ENCODE data around the gene RGS7. TPM values are rescaled to one million over a fixed set of nuclear protein-coding genes. Genes with fewer than 3 reads are reported as not detected.

Gene RGS7
- total and polyA plus RNA-seq, 10 donors: 0.09 to 1.8 (median 0.72) TPM; not detected in 1

DNA sequence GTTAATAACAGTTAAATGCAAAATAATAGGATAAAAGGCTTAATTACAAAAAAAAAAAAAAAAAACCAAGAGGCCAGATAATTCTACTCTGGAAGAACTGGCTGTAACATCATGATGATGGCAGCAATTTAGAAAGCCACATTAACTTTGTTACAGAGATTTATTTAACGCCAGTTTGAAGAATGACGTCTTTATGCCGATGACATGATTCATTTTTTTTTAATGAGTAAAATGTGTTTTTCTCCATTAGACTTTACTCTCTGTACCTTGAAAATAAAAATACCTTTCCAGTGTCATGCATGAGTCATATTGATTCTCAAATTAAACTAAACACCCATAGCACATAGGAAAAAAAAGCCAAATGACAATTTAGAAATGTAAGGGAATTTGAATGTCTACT lies 226.1 kb downstream of the RGS7 start:
- 89 to 93% (median 93%) methylated on average over 3 of the region's 3 CpGs for WGBS, 5 donors
- intact Hi-C loops (cut with DNase I; ENCODE audit: low total_unique reads): no loop called here

GRCh38 chr1:241129207-241129960 lies 227.6 kb downstream of the RGS7 start:
- no peak overlapping the region for H3K27ac ChIP-seq
- no peak for DNase-seq
- no peaks in the 10 kb centered on the region for H3K4me1 ChIP-seq
- intact Hi-C loops (cut with DNase I; ENCODE audit: low total_unique reads): no loop called here
- TF ChIP-seq POLR2A (IDR thresholded peaks at IDR 0.05) (no peak), POLR2AphosphoS5 (IDR thresholded peaks at IDR 0.05) (no peak), CTCF (IDR thresholded peaks at IDR 0.05 in 8 of 11, conservative IDR thresholded peaks at IDR 0.05 in 3 of 11) (no peak)
- H3K36me3 ChIP-seq: no peaks in the 10 kb centered on the region
- no peaks in the 10 kb centered on the region for H3K27me3 ChIP-seq (replicated peaks in 1 of 7)
- H3K9me3 ChIP-seq: peaks cover 0 to 4% (median 0%) of the 10 kb centered on the region in 8 donors
- H3K4me3 ChIP-seq: no peak overlapping the region
- 50 to 55% (median 53%) methylated on average over 11 of the region's 11 CpGs for WGBS, 5 donors

More for the DNA sequence above, 226.1 kb downstream of the RGS7 start:
- Histone ChIP-seq H3K36me3 (no peaks in the 10 kb centered on the region), H3K27ac (no peak overlapping the region), H3K4me3 (no peak overlapping the region), H3K27me3 (replicated peaks in 1 of 7) (no peaks in the 10 kb centered on the region), H3K9me3 (peaks cover 0 to 5% (median 0%) of the 10 kb centered on the region in 8 donors), H3K4me1 (no peaks in the 10 kb centered on the region)
- no peak for DNase-seq
- TF ChIP-seq POLR2AphosphoS5 (IDR thresholded peaks at IDR 0.05): no peak
- TF ChIP-seq POLR2A (IDR thresholded peaks at IDR 0.05): no peak

DNA sequence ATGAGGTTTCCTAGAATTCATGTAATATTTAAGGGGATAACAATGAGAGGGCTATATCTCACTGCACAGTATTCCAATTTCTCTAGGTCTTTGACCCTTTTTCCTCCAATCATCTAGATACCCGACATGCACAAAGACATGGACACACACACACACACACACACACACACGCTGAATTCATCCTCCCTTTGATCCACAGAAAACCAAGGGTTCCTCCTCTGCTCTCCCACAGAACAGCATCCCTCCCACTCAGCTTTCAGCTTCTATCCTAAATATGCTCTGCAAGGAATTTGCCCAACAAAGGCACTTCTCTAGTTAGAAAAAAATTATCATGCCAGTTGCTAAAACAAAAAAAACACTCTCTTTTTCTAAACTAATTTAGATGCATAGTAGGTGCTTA lies 231.7 kb downstream of the RGS7 start:
- TF ChIP-seq POLR2A (IDR thresholded peaks at IDR 0.05) (no peak), CTCF (IDR thresholded peaks at IDR 0.05 in 8 of 11, conservative IDR thresholded peaks at IDR 0.05 in 3 of 11) (no peak), POLR2AphosphoS5 (IDR thresholded peaks at IDR 0.05) (no peak)
- DNase-seq: no peak
- Histone ChIP-seq H3K4me3 (no peak overlapping the region), H3K9me3 (no peaks in the 10 kb centered on the region), H3K27me3 (replicated peaks in 1 of 7) (no peaks in the 10 kb centered on the region), H3K4me1 (no peaks in the 10 kb centered on the region), H3K27ac (no peak overlapping the region), H3K36me3 (no peaks in the 10 kb centered on the region)
- WGBS, 5 donors: 56 to 79% (median 74%) methylated on average over 2 of the region's 2 CpGs
- intact Hi-C loops (cut with DNase I; ENCODE audit: low total_unique reads): no loop called here

- Histone ChIP-seq H3K27ac (no peak overlapping the region), H3K4me3 (no peak overlapping the region), H3K9me3 (no peaks in the 10 kb centered on the region), H3K36me3 (no peaks in the 10 kb centered on the region), H3K4me1 (no peaks in the 10 kb centered on the region), H3K27me3 (replicated peaks in 1 of 7) (no peaks in the 10 kb centered on the region)
- WGBS, 5 donors: 67 to 89% (median 84%) methylated on average over 3 of the region's 3 CpGs
- DNase-seq: no peak
- intact Hi-C loops (cut with DNase I; ENCODE audit: low total_unique reads): no loop called here
- no peak for TF ChIP-seq POLR2A (IDR thresholded peaks at IDR 0.05)
- TF ChIP-seq POLR2AphosphoS5 (IDR thresholded peaks at IDR 0.05): no peak
- TF ChIP-seq CTCF (IDR thresholded peaks at IDR 0.05 in 8 of 11, conservative IDR thresholded peaks at IDR 0.05 in 3 of 11): no peak
These were observed 239.0 kb downstream of the RGS7 start for GRCh38 chr1:241118049-241118448.
